Esophagus squamous epithelium (tissue), 4 donors: ENCODE results near the gene NR1D2.

Experiments used
- CTCF ChIP-seq, 6 experiments: fragments of 450-650 bp in 4 of 6; fragments of 200-600 bp in 2 of 6; sonication (generic) in 2 of 6; IDR thresholded peaks; one replicate each; pipeline ENCODE4 v1.5.1; 2016 to 2019; ENCODE audit warnings: antibody characterized with exemption in 6 of 6, mild to moderate bottlenecking in 4 of 6, moderate library complexity in 4 of 6
- POLR2A ChIP-seq, 4 donors: fragments of 450-650 bp; IDR thresholded peaks; one replicate each; pipeline ENCODE4 v1.6.1; 2017; ENCODE audit warnings: antibody characterized with exemption in 4 of 4, mild to moderate bottlenecking in 4 of 4, moderate library complexity in 3 of 4

- TF ChIP-seq POLR2A (IDR thresholded peaks at IDR 0.05) (no peak), CTCF (IDR thresholded peaks at IDR 0.05) (no peak)
Measured at GRCh38 chr3:23971684-23972083, 26.6 kb downstream of the NR1D2 start.
